GM10266 (cell line): ENCODE measurements around the gene MICAL3.

ENCODE experiments used
- DNase-seq: peaks from one replicate; pipeline ENCODE4 v3.0.0; 2012; ENCODE audit errors: extremely low spot score
- TF ChIP-seq, protein P1 (sequence below): IDR thresholded peaks from 2 replicates; pipeline ENCODE4 v1.5.1; 2012; ENCODE audit warnings: mild to moderate bottlenecking, low read depth; ENCODE audit not compliant: control insufficient read depth, insufficient read depth; ENCODE audit errors: missing control alignments

The MICAL3 gene

DNA sequence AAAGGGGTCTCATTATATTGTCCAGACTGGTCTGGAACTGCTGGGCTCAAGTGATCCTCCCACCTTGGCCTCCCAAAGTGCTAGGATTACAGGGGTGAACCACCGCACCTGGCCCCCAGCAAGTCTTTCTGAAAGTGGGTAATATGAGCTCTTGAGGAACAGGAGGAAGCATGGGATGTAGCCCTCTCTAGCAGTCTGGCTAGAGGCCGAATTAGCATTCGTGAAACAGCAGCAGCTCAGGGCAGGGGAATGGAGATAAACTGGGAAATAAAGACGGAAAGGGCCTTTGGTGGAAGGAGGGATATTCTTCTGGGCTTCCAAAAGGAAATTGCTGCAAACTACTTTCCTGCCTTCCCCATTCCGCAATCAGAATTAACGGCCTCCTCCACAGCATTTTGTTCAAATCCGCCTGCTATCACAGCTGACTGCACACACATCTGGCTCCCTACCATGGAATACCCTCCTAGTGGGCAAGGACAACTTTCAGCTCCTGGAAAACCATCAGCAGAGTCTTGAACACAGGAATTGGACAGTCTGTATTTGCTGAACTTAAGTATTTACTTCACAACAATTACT, 44.3 kb downstream of the MICAL3 start:
- DNase-seq: no peak
- TF ChIP-seq, protein P1, sequence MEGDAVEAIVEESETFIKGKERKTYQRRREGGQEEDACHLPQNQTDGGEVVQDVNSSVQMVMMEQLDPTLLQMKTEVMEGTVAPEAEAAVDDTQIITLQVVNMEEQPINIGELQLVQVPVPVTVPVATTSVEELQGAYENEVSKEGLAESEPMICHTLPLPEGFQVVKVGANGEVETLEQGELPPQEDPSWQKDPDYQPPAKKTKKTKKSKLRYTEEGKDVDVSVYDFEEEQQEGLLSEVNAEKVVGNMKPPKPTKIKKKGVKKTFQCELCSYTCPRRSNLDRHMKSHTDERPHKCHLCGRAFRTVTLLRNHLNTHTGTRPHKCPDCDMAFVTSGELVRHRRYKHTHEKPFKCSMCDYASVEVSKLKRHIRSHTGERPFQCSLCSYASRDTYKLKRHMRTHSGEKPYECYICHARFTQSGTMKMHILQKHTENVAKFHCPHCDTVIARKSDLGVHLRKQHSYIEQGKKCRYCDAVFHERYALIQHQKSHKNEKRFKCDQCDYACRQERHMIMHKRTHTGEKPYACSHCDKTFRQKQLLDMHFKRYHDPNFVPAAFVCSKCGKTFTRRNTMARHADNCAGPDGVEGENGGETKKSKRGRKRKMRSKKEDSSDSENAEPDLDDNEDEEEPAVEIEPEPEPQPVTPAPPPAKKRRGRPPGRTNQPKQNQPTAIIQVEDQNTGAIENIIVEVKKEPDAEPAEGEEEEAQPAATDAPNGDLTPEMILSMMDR: no peak

DNA sequence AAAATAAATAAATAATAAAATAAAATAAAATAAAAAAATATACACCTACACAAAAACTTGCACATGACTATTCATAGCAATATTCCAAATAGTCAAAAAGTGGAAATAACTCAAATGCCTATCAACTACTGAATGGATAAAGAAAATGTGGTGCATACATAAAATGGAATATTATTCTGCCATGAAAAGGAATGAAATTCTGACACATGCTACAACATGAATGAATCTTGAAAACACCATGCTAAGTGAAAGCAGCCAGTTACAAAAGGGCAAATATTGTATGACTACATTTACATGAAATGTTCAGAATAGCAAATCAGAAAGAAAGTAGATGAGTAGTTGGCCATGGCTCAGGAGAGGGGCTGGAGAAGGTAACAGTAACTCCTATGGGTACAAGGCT, 46.3 kb downstream of the MICAL3 start:
- DNase-seq: no peak
- TF ChIP-seq, protein P1: no peak

DNA sequence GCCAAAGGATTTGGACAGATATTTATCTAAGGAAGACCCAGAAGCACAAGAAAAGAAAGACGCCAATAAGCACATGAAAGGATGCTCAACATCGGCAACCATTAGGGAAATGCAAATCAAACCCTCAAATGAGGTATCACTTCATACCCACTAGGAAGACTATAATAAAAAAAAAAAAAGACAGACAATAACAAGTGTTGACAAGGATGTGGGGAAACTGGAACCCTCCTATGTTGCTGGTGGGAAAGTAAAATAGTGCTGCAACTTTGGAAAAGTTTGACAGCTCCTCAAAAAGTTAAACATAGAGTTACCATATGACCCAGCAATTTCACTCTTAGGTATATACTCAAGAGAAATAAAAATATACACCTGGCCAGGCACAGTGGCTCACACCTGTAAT, 47.0 kb downstream of the MICAL3 start:
- DNase-seq: no peak
- TF ChIP-seq, protein P1: no peak

DNA sequence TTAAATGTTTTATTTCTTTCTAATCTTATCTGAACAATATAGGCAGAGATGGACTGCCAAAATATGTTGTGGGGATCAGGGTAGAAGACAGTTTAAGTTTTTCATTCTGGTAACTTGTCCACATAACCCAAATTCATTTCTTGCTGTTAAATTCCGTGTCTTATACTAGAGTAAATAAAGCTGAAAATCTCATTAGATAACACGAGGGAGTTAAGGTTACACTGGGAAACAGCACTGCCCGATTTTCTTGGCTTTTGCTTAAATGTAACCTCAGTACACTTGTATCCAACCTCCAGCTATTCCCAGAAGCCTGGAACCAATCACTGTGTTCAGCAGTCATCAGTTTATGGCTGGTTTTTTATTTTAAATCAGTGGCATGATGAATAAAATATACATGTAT, 48.2 kb downstream of the MICAL3 start:
- DNase-seq: no peak
- TF ChIP-seq, protein P1: no peak

DNA sequence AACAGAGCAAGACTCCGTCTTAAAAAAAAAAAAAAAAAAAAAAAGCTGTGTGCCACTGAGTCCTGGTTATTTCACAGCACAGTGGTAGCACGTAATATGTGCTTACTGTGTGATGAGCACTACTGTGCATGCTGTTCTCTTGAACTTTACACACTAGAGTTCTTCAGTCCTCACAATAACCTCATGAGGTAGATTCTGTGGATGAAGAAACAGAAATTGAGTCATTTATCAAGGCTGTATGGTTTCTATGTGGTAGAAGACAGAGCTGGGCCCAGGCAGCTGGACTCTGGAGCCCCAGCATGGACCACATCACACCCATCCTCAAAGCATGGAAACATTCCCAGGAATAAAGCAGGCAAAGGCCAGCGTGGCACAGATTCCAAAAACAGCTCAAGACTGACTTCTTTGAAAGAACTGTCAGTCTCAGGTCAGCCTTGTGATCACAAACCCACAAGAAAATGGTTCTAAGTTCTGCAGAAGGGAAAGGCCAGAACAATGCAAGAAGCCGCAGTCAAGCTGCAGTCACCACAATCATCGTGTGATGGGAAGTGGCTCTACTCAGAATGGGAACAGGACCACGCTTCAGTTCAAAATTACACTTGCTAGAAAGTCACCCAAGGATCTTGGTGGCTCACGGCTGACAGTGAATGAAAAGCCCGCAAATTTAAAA, 49.5 kb downstream of the MICAL3 start:
- TF ChIP-seq, protein P1: no peak
- peak; percentile 19 for DNase-seq

DNA sequence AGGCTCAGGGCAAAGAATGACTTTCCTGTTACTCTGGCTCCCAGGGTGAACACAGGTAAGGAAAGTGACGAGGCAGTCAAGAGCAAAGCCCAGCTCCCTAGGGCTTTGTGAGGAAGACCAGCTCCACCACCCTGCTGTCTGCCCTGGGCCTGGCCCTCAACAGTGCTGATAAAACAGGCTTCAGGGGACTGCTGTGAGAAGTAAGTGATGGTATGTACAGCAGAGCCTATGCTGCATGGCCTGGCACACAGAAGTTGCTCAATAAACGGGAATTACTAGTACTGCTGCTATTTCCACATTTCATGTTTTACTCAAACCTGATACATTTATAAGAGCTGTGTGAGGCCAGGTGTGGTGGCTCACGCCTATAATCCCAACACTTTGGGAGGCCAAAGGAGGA, 50.3 kb downstream of the MICAL3 start:
- DNase-seq: no peak
- TF ChIP-seq, protein P1: no peak

DNA sequence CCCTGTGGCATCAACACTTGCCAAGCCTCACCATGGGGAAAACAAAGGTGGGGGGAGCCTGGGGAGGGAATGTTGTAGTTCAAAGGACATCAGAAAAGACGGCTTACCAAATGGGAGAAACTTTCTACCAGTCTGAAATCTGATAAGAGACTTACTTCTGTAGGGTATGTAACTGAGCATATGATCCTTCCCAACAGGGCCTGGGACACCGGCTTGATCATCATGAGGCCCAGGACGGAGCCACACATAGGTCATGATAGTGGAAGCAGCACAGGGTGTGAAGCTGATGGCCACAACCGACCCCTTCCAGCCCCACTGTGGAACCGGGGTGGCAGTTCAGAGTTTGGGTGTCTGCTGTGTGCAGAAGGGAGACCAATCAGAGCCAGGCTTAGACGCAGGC, 51.1 kb downstream of the MICAL3 start:
- TF ChIP-seq, protein P1: no peak
- DNase-seq: no peak
